ENCODE data around the gene MYH15. TPM values are rescaled to one million over a fixed set of nuclear protein-coding genes. Genes with fewer than 3 reads are reported as not detected.

MYH15 gene
- total RNA-seq, 2 donors from 2014 or later = 0.07 to 0.15 TPM

- Mint-ChIP-seq H3K27ac (no peak overlapping the region), H3K27me3 (ENCODE audit: insufficient read depth) (no peaks in the 10 kb centered on the region), H3K36me3 (ENCODE audit: low read depth) (no peaks in the 10 kb centered on the region), H3K4me1 (peaks cover 6% of the 10 kb centered on the region), H3K4me3 (no peak overlapping the region), H3K9me3 (no peaks in the 10 kb centered on the region)
- Histone ChIP-seq H3K27me3 (ENCODE audit: control insufficient read depth, insufficient read depth, low read length, poor library complexity, severe bottlenecking) (no peaks in the 10 kb centered on the region), H3K4me3 (ENCODE audit: low read length) (no peak overlapping the region), H3K9me3 (ENCODE audit: control insufficient read depth, low read length) (no peaks in the 10 kb centered on the region), H3K4me1 (ENCODE audit: control insufficient read depth, insufficient read depth, low read length) (no peaks in the 10 kb centered on the region), H3K27ac (ENCODE audit: low read depth, low read length) (no peak overlapping the region), H3K36me3 (ENCODE audit: control insufficient read depth, insufficient read depth, low read length) (no peaks in the 10 kb centered on the region), H3K9ac (ENCODE audit: extremely low read depth, low read length, poor library complexity, severe bottlenecking) (no peak overlapping the region)
- TF ChIP-seq CTCF (conservative IDR thresholded peaks at IDR 0.05) = no peak
- DNase-seq = no peak
These were observed 51.2 kb downstream of the MYH15 start for GRCh38 chr3:108459225-108459624.

GRCh38 chr3:108455212-108455705, 55.1 kb downstream of the MYH15 start:
- H3K9ac ChIP-seq (ENCODE audit: extremely low read depth, low read length, poor library complexity, severe bottlenecking) = no peak overlapping the region
- no peaks in the 10 kb centered on the region for H3K4me1 ChIP-seq (ENCODE audit: control insufficient read depth, insufficient read depth, low read length)
- H3K27me3 ChIP-seq (ENCODE audit: control insufficient read depth, insufficient read depth, low read length, poor library complexity, severe bottlenecking) = no peaks in the 10 kb centered on the region
- Mint-ChIP-seq H3K27ac (no peak overlapping the region), H3K36me3 (ENCODE audit: low read depth) (no peaks in the 10 kb centered on the region), H3K4me1 (peaks cover 16% of the 10 kb centered on the region), H3K9me3 (no peaks in the 10 kb centered on the region), H3K27me3 (ENCODE audit: insufficient read depth) (no peaks in the 10 kb centered on the region), H3K4me3 (no peak overlapping the region)
- 79 to 91% methylated on average over 2 of the region's 2 CpGs for WGBS, 2 experiments (ENCODE audit: insufficient coverage in 1 of 2, insufficient read length in 1 of 2)
- H3K9me3 ChIP-seq (ENCODE audit: control insufficient read depth, low read length) = no peaks in the 10 kb centered on the region
- no peaks in the 10 kb centered on the region for H3K36me3 ChIP-seq (ENCODE audit: control insufficient read depth, insufficient read depth, low read length)
- no peak for TF ChIP-seq CTCF (conservative IDR thresholded peaks at IDR 0.05)
- DNase-seq = no peak
- no peak overlapping the region for H3K27ac ChIP-seq (ENCODE audit: low read depth, low read length)
- no peak overlapping the region for H3K4me3 ChIP-seq (ENCODE audit: low read length)

GRCh38 chr3:108453565-108453964, 56.8 kb downstream of the MYH15 start:
- H3K4me1 ChIP-seq (ENCODE audit: control insufficient read depth, insufficient read depth, low read length) = no peaks in the 10 kb centered on the region
- Mint-ChIP-seq H3K4me1 (peaks cover 16% of the 10 kb centered on the region), H3K36me3 (ENCODE audit: low read depth) (no peaks in the 10 kb centered on the region), H3K4me3 (no peak overlapping the region), H3K27me3 (ENCODE audit: insufficient read depth) (no peaks in the 10 kb centered on the region), H3K9me3 (peaks cover 1% of the 10 kb centered on the region), H3K27ac (no peak overlapping the region)
- no peak overlapping the region for H3K4me3 ChIP-seq (ENCODE audit: low read length)
- no peak for TF ChIP-seq CTCF (conservative IDR thresholded peaks at IDR 0.05)
- no peaks in the 10 kb centered on the region for H3K36me3 ChIP-seq (ENCODE audit: control insufficient read depth, insufficient read depth, low read length)
- no peak overlapping the region for H3K9ac ChIP-seq (ENCODE audit: extremely low read depth, low read length, poor library complexity, severe bottlenecking)
- DNase-seq = no peak
- H3K27ac ChIP-seq (ENCODE audit: low read depth, low read length) = no peak overlapping the region
- WGBS, 2 experiments (ENCODE audit: insufficient coverage in 1 of 2, insufficient read length in 1 of 2) = 88% methylated on average over 1 of the region's 1 CpG; no CpG with 5 or more reads in 1 of the 2 experiments
- H3K9me3 ChIP-seq (ENCODE audit: control insufficient read depth, low read length) = peaks cover 3% of the 10 kb centered on the region
- H3K27me3 ChIP-seq (ENCODE audit: control insufficient read depth, insufficient read depth, low read length, poor library complexity, severe bottlenecking) = no peaks in the 10 kb centered on the region
